ENCODE data around the gene LINC01488.

LINC01488 gene

GRCh38 chr11:69446108-69446507 lies 35.4 kb upstream of the LINC01488 start:
- DNase-seq: no peak

- no peak for DNase-seq
Measured at GRCh38 chr11:69447786-69448185, 33.7 kb upstream of the LINC01488 start.

- no peak for DNase-seq
Measured at GRCh38 chr11:69448471-69449284, 32.8 kb upstream of the LINC01488 start.

GRCh38 chr11:69449320-69450063 lies 32.0 kb upstream of the LINC01488 start:
- no peak for DNase-seq

- DNase-seq: no peak
Measured at GRCh38 chr11:69450064-69450856, 31.2 kb upstream of the LINC01488 start.

- DNase-seq: no peak
Measured at GRCh38 chr11:69450857-69451220, 30.6 kb upstream of the LINC01488 start.

GRCh38 chr11:69451289-69451688 lies 30.2 kb upstream of the LINC01488 start:
- DNase-seq: no peak

- no peak for DNase-seq
Measured at GRCh38 chr11:69452206-69452987, 29.1 kb upstream of the LINC01488 start.

GRCh38 chr11:69453151-69453550 lies 28.3 kb upstream of the LINC01488 start:
- no peak for DNase-seq

GRCh38 chr11:69454018-69454417 lies 27.4 kb upstream of the LINC01488 start:
- no peak for DNase-seq

GRCh38 chr11:69455969-69456368 lies 25.5 kb upstream of the LINC01488 start:
- no peak for DNase-seq

- DNase-seq: no peak
Measured at GRCh38 chr11:69456712-69457111, 24.8 kb upstream of the LINC01488 start.

GRCh38 chr11:69459848-69460539 lies 21.5 kb upstream of the LINC01488 start:
- DNase-seq: no peak

GRCh38 chr11:69460540-69461257 lies 20.8 kb upstream of the LINC01488 start:
- DNase-seq: no peak

- no peak for DNase-seq
Measured at GRCh38 chr11:69461272-69461962, 20.0 kb upstream of the LINC01488 start.

GRCh38 chr11:69462106-69462951 lies 19.1 kb upstream of the LINC01488 start:
- no peak for DNase-seq

GRCh38 chr11:69463181-69463994 lies 18.1 kb upstream of the LINC01488 start:
- DNase-seq: no peak

Measured in activated CD4-positive, alpha-beta T cell treated with anti-CD3 and anti-CD28 coated beads, Interleukin-10, Interleukin-2, amounts not matched to agents 100 ng/mL and 50 ng/mL, durations not matched to agents 16 hours and 8 hours (primary cell).